Loucy (cell line): ENCODE results near the gene LZTFL1.

Experiments
- H2AFZ ChIP-seq: fragments of 200-600 bp; sonication (generic); 2 replicates; pipeline ENCODE4 v1.6.0; 2016; ENCODE audit warnings: antibody characterized with exemption, mild to moderate bottlenecking, low read length, moderate library complexity
- H3F3A ChIP-seq: fragments of 200-600 bp; 2 replicates; pipeline ENCODE4 v1.6.0; 2016; ENCODE audit warnings: antibody characterized with exemption, low read depth, mild to moderate bottlenecking
- H3K27me3 ChIP-seq: fragments of 200-600 bp; sonication (generic); 2 replicates; pipeline ENCODE4 v1.6.1; 2014; ENCODE audit warnings: low read length, mild to moderate bottlenecking; ENCODE audit not compliant: insufficient read depth, poor library complexity, severe bottlenecking
- H3K36me3 ChIP-seq: fragments of 200-600 bp; sonication (generic); 2 replicates; pipeline ENCODE4 v1.6.1; 2016; ENCODE audit warnings: low read length; ENCODE audit not compliant: insufficient read depth
- H3K4me1 ChIP-seq: fragments of 200-600 bp; sonication (generic); 2 replicates; pipeline ENCODE4 v1.5.1; 2014; ENCODE audit warnings: low read length, mild to moderate bottlenecking; ENCODE audit not compliant: insufficient read depth, poor library complexity, severe bottlenecking
- H3K4me2 ChIP-seq: fragments of 200-600 bp; sonication (generic); 2 replicates; pipeline ENCODE4 v1.6.0; 2014; ENCODE audit warnings: antibody characterized with exemption, low read length, low read depth, mild to moderate bottlenecking; ENCODE audit not compliant: poor library complexity, severe bottlenecking
- H3K4me3 ChIP-seq: fragments of 200-600 bp; sonication (generic); 2 replicates; pipeline ENCODE4 v1.5.1; 2014; ENCODE audit warnings: low read length, mild to moderate bottlenecking, mixed read lengths; ENCODE audit not compliant: poor library complexity, severe bottlenecking
- H3K79me2 ChIP-seq: fragments of 200-600 bp; sonication (generic); 2 replicates; pipeline ENCODE4 v1.6.1; 2014; ENCODE audit warnings: low read length; ENCODE audit not compliant: insufficient read depth
- H3K9ac ChIP-seq: fragments of 200-600 bp; sonication (generic); 2 replicates; pipeline ENCODE4 v1.6.0; 2014; ENCODE audit warnings: mild to moderate bottlenecking, low read depth, low read length, moderate library complexity; ENCODE audit not compliant: poor library complexity, severe bottlenecking
- H3K9me2 ChIP-seq: fragments of 200-600 bp; sonication (generic); replicated peaks from 2 replicates; pipeline ENCODE4 v1.6.1; 2016; ENCODE audit warnings: low read depth, low read length, mixed read lengths
- H3K9me3 ChIP-seq: fragments of 200-600 bp; sonication (generic); 2 replicates; pipeline ENCODE4 v1.6.1; 2014; ENCODE audit warnings: mild to moderate bottlenecking, antibody characterized with exemption, low read length, low read depth; ENCODE audit not compliant: insufficient read depth
- H4K20me1 ChIP-seq: fragments of 200-600 bp; sonication (generic); 2 replicates; pipeline ENCODE4 v1.6.0; 2014; ENCODE audit warnings: antibody characterized with exemption, low read length, mild to moderate bottlenecking; ENCODE audit not compliant: insufficient read depth, poor library complexity, severe bottlenecking
- CTCF ChIP-seq: fragments of 200-600 bp; sonication (generic); conservative IDR thresholded peaks from 2 replicates; pipeline ENCODE4 v1.5.1; 2014; ENCODE audit warnings: mild to moderate bottlenecking, antibody characterized with exemption, low read length
- EZH2phosphoT487 ChIP-seq: fragments of 200-600 bp; IDR thresholded peaks from 2 replicates; pipeline ENCODE4 v1.6.1; 2018; ENCODE audit warnings: antibody characterized with exemption, mild to moderate bottlenecking, moderate library complexity, borderline replicate concordance

The LZTFL1 gene

GRCh38 chr3:45887759-45888511 lies 46.0 kb upstream of the LZTFL1 start:
- TF ChIP-seq EZH2phosphoT487 = no peak
- TF ChIP-seq CTCF = no peak
- Histone ChIP-seq H3K4me3 (no peak overlapping the region), H3K9me3 (no peaks in the 10 kb centered on the region), H2AFZ (no peak overlapping the region), H3K79me2 (no peaks in the 10 kb centered on the region), H3K36me3 (no peaks in the 10 kb centered on the region), H3K9ac (no peak overlapping the region), H3K4me2 (no peak overlapping the region), H3K27me3 (no peaks in the 10 kb centered on the region), H4K20me1 (no peaks in the 10 kb centered on the region), H3K9me2 (no peaks in the 10 kb centered on the region), H3F3A (no peaks in the 10 kb centered on the region), H3K4me1 (peaks cover 6% of the 10 kb centered on the region)

DNA sequence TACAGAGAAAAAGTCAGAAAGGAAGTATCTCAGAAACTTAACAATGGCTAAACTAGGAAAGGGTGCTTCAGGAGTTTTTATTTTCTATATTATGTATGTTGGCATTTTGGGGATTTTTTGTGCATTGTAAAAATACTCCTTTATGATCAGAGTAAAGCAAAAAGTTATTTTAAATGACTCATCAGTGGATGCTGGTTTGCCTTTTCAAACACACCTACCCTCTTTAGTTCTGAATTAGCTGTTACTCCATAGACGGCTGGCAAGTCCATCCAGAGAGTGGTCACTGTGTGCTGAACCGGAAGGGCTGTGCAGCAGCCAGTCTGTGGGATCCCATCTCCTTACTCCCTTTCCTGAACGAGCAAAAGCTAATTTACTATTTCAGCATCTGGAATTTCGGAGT lies 45.4 kb upstream of the LZTFL1 start:
- no peaks in the 10 kb centered on the region for H3K79me2 ChIP-seq
- no peaks in the 10 kb centered on the region for H3K27me3 ChIP-seq
- no peak overlapping the region for H3K9ac ChIP-seq
- H3K4me1 ChIP-seq = peaks cover 7% of the 10 kb centered on the region
- no peaks in the 10 kb centered on the region for H3K9me3 ChIP-seq
- H3F3A ChIP-seq = no peaks in the 10 kb centered on the region
- no peak overlapping the region for H2AFZ ChIP-seq
- no peaks in the 10 kb centered on the region for H4K20me1 ChIP-seq
- no peak overlapping the region for H3K4me2 ChIP-seq
- no peak overlapping the region for H3K4me3 ChIP-seq
- H3K9me2 ChIP-seq = no peaks in the 10 kb centered on the region
- no peaks in the 10 kb centered on the region for H3K36me3 ChIP-seq
- TF ChIP-seq CTCF = no peak
- no peak for TF ChIP-seq EZH2phosphoT487

DNA sequence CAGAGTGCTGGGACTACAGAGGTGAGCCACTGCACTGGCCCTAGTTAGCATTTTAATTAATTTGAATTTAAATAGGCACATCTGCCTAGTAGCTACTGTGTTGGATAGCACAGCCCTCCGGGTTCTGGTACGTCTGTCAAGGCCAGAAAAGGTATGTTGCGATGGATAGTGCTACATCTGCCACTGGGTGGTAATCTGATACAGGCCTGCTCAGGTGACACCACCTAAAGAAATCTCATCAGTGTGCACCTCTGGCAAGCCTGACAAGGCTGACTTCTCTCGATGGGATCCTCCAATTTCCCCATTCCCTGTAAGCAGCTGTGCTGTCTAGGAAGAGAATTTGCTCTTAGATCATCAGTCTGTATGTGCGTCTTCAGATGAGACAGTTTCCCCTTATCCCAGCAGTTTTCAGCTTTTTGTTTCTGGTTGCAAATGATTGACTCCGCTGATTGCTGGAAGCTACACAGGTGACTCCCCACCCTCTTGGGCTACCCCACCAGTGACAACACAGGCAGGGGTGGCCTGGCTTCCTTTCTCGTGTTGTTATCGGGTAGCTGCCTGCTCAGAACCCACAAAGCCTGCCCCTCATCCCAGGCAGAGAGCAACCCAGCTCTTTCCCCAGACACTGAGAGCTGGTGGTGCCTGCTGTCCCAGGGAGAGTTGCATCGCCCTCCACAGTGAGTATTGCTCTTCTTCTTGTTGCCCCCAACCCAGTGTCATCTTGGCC lies 44.2 kb upstream of the LZTFL1 start, which contains the start of gene CCR9:
TSS of gene CCR9 (plus strand) at position 565 of the 727 bp plus-strand sequence. CDS start 8,391 bp downstream, outside the sequence.
- H3K36me3 ChIP-seq = no peaks in the 10 kb centered on the region
- no peak within 1 kb of the TSS for H3K9ac ChIP-seq
- no peaks in the 10 kb centered on the region for H3K9me3 ChIP-seq
- no peaks in the 10 kb centered on the region for H3K27me3 ChIP-seq
- H3K4me3 ChIP-seq = no peak within 1 kb of the TSS
- H2AFZ ChIP-seq = no peak within 1 kb of the TSS
- no peak for TF ChIP-seq EZH2phosphoT487
- TF ChIP-seq CTCF = no peak
- H3F3A ChIP-seq = no peaks in the 10 kb centered on the region
- no peak within 1 kb of the TSS for H3K4me2 ChIP-seq
- H3K9me2 ChIP-seq = no peaks in the 10 kb centered on the region
- H4K20me1 ChIP-seq = no peaks in the 10 kb centered on the region
- peaks cover 19% of the 10 kb centered on the region for H3K4me1 ChIP-seq
- no peaks in the 10 kb centered on the region for H3K79me2 ChIP-seq
